SJCRH30 (cell line): ENCODE measurements around the gene CLCN6. TPM values are rescaled to one million over a fixed set of nuclear protein-coding genes. Genes with fewer than 3 reads are reported as not detected.
A peak's percentile ranks its signal among the peaks of the same experiment; 100 is the strongest.

ENCODE experiments used
- DNase-seq, 2 experiments: peaks; one replicate each; pipeline ENCODE4 v3.0.0-alpha.2; 2015 to 2020
- H3K27ac ChIP-seq: fragments of 250-450 bp; sonication (Bioruptor Pico); 2 replicates; pipeline ENCODE4 v1.5.1; 2020; ENCODE audit warnings: mild to moderate bottlenecking, moderate library complexity
- H3K27me3 ChIP-seq: fragments of 250-450 bp; sonication (Bioruptor Pico); 2 replicates; pipeline ENCODE4 v1.5.1; 2020; ENCODE audit warnings: mild to moderate bottlenecking, moderate library complexity
- H3K36me3 ChIP-seq: fragments of 250-450 bp; sonication (Bioruptor Pico); 2 replicates; pipeline ENCODE4 v1.5.1; 2020; ENCODE audit warnings: mild to moderate bottlenecking, moderate library complexity
- H3K4me1 ChIP-seq: fragments of 250-450 bp; sonication (Bioruptor Pico); 2 replicates; pipeline ENCODE4 v1.5.1; 2020; ENCODE audit warnings: mild to moderate bottlenecking, moderate library complexity
- H3K4me3 ChIP-seq: fragments of 250-450 bp; sonication (Bioruptor Pico); 2 replicates; pipeline ENCODE4 v1.5.1; 2020; ENCODE audit warnings: mild to moderate bottlenecking, moderate library complexity
- H3K9me3 ChIP-seq: fragments of 250-450 bp; sonication (Bioruptor Pico); replicated peaks from 2 replicates; pipeline ENCODE4 v1.5.1; 2020; ENCODE audit warnings: mild to moderate bottlenecking, moderate library complexity
- total RNA-seq: library from RNA; depleted of rRNA; stranded (reverse); fragments of >200 nt; shearing (Covaris generic); gene quantifications from 2 replicates; pipeline ENCODE4 v1.2.3, GENCODE V29; 2014

The CLCN6 gene
- total RNA-seq, 1 experiment from 2014 or later: 14.2 TPM

DNA sequence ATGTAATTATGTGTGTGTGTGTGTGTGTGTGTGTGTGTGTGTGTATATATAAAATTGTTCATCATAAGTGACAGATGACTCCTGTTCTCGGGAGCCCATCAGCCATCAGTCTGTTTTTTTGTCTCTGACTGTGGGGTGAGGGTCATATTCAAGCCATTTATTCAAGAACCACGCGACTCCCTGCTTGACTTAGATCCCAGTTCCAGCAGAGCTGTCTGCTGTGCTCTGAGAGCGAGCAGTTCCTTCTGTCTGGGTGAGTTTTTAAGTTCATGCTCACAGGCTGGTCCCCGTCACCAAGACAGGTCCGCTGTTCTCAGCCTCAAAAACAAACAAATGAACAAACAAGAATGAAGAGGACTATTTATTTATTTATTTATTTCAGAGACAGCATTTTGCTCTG, 71.1 kb downstream of the CLCN6 start:
- Histone ChIP-seq H3K9me3 (no peaks in the 10 kb centered on the region), H3K4me1 (peaks cover 10% of the 10 kb centered on the region), H3K4me3 (no peak overlapping the region), H3K27ac (no peak overlapping the region), H3K27me3 (peaks cover 10% of the 10 kb centered on the region; the same call in 1 of the 2 replicates), H3K36me3 (no peaks in the 10 kb centered on the region)
- DNase-seq: no peak

- Histone ChIP-seq H3K36me3 (no peaks in the 10 kb centered on the region), H3K4me3 (no peak overlapping the region), H3K9me3 (no peaks in the 10 kb centered on the region), H3K4me1 (peaks cover 16% of the 10 kb centered on the region), H3K27me3 (0 out of 2 replicates have a peak, but pooled peaks cover 7% of the 10 kb centered on the region), H3K27ac (no peak overlapping the region)
- no peak for DNase-seq
Observed at GRCh38 chr1:11878081-11878890, 72.3 kb downstream of the CLCN6 start.

- Histone ChIP-seq H3K9me3 (no peaks in the 10 kb centered on the region), H3K27ac (no peak overlapping the region), H3K36me3 (no peaks in the 10 kb centered on the region), H3K4me3 (no peak overlapping the region), H3K27me3 (0 out of 2 replicates have a peak, but pooled peaks cover 3% of the 10 kb centered on the region), H3K4me1 (peaks cover 16% of the 10 kb centered on the region)
- DNase-seq: no peak
Observed at GRCh38 chr1:11878891-11879190, 72.8 kb downstream of the CLCN6 start.

GRCh38 chr1:11879311-11880180, 73.6 kb downstream of the CLCN6 start:
- Histone ChIP-seq H3K27me3 (0 out of 2 replicates have a peak, but pooled peaks cover 1% of the 10 kb centered on the region), H3K4me1 (peaks cover 16% of the 10 kb centered on the region), H3K27ac (no peak overlapping the region)

GRCh38 chr1:11880181-11880575, 74.2 kb downstream of the CLCN6 start:
- Histone ChIP-seq H3K36me3 (no peaks in the 10 kb centered on the region), H3K27me3 (no peaks in the 10 kb centered on the region), H3K9me3 (no peaks in the 10 kb centered on the region), H3K4me3 (no peak overlapping the region), H3K4me1 (peaks cover 16% of the 10 kb centered on the region), H3K27ac (no peak overlapping the region)
- no peak for DNase-seq

More at GRCh38 chr1:11879311-11880180, 73.6 kb downstream of the CLCN6 start:
- H3K9me3 ChIP-seq: no peaks in the 10 kb centered on the region
- H3K4me3 ChIP-seq: no peak overlapping the region
- H3K36me3 ChIP-seq: no peaks in the 10 kb centered on the region
- no peak for DNase-seq

DNA sequence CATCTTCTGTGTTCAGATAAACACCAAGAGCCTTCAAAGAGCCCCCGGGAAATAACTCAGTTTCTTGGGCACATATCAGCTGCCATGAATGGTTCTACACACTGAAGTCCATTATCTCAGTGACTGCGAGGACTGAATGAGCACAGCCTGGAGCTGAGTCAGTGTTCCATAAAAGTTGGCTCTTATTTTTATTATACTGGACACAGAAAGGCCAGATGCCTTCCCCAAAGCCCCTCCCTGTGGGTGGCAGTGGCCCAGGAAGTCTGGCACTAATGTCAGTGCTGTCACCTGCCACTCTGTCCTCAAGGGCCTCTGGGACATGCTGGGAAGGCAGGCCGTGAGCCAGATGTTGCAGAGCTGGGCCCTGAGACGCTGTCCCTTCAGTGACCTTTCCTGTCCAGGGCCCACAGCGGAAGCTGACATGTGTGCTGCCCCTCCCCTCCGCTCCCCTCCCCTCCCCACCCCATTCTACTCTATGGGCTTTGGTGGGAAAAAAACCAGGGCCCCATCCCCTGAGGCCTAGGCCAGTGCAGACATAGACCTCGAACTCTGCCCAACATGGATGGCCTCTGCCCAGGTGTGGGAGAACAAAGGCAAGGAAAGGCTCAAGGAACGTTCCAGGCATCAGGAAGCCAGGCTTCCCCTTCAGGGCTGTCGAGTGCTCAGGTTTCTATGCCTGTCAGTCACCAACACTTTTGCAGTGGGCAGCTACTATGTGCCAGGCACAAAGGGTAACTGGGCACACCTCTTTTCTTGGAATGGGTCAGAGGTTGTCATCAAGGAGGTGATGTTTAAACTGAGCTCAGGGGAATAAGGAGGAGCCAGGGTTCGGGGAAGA, 75.1 kb downstream of the CLCN6 start:
- Histone ChIP-seq H3K4me1 (peaks cover 16% of the 10 kb centered on the region), H3K36me3 (no peaks in the 10 kb centered on the region), H3K9me3 (no peaks in the 10 kb centered on the region), H3K4me3 (no peak overlapping the region), H3K27me3 (no peaks in the 10 kb centered on the region), H3K27ac (no peak overlapping the region)
- DNase-seq: peak; percentile 32 to 56

DNA sequence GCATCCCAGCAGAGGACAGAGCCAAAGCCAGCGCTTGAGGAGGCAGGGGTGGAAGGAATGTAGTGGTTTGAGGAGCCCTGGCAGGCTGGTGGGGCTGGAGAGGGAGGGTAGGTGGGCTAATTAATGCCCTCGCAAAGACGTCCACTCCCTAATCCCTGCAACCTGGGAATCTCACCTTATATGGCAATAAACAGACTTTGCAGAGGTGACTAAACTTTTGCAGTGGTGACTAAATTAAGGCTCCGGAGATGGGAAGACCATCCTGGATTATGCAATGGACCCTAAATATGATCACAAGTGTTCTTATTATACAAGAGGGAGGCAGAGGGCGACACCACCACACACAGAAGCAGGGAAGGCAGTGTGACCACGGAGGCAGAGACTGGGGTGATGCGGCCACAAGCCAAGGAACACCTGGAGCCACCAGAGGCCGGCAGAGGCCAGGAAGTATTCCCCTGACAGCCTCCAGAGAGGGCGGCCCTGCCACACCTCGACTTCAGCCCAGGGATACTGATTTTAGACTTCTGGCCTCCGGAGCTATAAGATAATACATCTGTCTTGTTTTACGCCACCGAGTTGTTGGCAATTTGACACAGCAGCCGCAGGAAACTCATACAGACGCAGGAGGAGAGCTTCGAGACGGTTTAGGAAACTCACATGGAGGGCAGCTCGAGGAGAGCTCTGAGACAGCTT, 75.9 kb downstream of the CLCN6 start:
- Histone ChIP-seq H3K27ac (no peak overlapping the region), H3K36me3 (no peaks in the 10 kb centered on the region), H3K9me3 (no peaks in the 10 kb centered on the region), H3K27me3 (no peaks in the 10 kb centered on the region), H3K4me3 (no peak overlapping the region), H3K4me1 (peaks cover 16% of the 10 kb centered on the region)
- no peak for DNase-seq

DNA sequence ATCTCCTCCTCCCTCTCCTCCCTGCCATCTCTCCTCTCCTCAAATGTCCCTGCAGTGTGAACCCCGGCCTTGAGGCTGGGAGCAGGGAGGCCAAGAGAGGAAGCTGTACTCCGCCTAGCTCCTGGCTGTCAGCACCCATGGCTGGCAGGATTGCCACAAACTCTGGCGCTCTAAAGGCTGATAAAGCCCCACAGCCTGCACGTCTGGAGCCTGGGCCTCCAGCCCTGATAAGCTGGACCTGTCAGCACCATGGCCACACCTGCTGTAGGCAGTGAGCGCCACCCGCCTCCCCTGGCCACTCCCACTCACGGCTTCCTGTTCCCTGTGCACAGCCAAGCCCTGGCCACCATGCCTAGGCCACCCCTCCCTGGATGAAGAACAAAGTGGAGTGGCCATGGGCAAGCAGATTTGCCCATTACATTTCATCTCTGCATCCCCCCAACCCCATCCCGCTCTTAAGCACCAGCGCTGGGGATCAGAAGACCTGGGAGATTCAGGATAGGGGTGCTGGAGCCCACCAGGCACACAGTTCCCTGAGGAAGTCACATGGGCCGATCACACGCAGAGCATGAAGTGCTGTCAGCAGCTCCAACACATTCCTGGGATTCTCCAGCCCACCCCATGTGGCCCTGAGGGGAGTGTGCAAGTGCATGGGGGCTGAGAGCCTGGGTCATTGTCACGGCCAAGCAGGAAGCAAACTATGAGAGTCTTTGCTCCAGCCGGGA, 77.0 kb downstream of the CLCN6 start:
- Histone ChIP-seq H3K27ac (no peak overlapping the region), H3K4me1 (peaks cover 16% of the 10 kb centered on the region), H3K9me3 (no peaks in the 10 kb centered on the region), H3K4me3 (no peak overlapping the region), H3K27me3 (no peaks in the 10 kb centered on the region), H3K36me3 (no peaks in the 10 kb centered on the region)
- peak; percentile 69 for DNase-seq

DNA sequence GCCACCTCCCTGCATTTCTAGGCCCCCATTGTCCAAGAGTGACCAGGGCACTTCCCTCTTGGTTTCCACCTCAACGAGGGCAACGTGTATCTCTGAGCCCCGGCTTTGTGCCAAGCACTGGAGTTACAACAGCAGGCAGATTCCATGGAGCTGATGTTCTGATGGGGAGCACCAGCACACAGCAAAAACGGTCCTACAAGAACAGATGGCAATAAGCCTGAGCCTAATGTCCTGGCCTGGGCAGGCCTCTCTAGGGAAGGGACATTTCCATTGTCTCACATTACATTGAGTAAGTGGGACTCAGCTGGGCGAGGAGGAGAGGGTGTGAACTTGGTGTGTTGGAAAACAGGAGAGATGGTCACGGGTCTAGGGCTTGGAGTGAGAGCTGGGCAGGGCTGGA, 79.9 kb downstream of the CLCN6 start:
- Histone ChIP-seq H3K4me1 (peaks cover 11% of the 10 kb centered on the region), H3K27ac (no peak overlapping the region), H3K36me3 (no peaks in the 10 kb centered on the region), H3K9me3 (no peaks in the 10 kb centered on the region), H3K4me3 (no peak overlapping the region), H3K27me3 (no peaks in the 10 kb centered on the region; the same call in 1 of the 2 replicates)
- no peak for DNase-seq

DNA sequence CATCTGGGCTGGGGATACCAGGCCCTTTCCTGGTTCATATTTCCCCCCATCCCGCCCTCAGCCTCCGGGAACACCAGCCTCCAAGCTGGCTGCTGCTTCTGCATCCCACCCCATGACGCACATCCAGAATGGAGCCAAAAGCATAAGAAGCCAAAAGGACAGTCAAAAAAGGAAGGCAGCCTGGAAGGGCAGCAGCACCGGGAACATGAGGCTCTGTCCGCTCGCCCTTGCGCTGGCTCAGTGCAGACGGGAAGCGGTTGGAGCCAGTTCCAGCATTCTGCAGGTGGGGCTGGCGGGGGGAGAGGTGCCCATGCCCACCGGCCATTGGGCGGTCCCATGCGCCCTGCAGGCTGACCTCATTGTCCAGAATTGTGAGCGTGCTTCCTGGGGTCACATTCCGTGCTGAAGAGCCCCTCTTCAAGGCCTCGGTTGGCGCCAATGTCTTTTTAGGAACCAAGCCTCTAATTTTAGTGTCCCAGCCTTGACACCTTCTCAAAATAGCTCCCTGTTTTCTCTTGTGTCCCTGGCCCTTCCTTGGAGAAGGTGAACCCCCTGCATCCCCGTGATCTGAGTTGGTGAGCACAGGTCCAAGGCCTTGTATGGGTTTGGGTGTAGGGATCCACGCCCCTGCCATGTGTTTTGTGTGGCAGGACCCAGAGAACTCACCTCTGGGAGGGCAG, 81.1 kb downstream of the CLCN6 start:
- Histone ChIP-seq H3K4me3 (no peak overlapping the region), H3K4me1 (peaks cover 5% of the 10 kb centered on the region; the same call in 1 of the 2 replicates), H3K36me3 (no peaks in the 10 kb centered on the region), H3K9me3 (no peaks in the 10 kb centered on the region), H3K27ac (no peak overlapping the region), H3K27me3 (no peaks in the 10 kb centered on the region; the same call in 1 of the 2 replicates)
- DNase-seq: no peak

- no peaks in the 10 kb centered on the region for H3K36me3 ChIP-seq
- peaks cover 5% of the 10 kb centered on the region; the same call in 1 of the 2 replicates for H3K4me1 ChIP-seq
- no peaks in the 10 kb centered on the region for H3K9me3 ChIP-seq
- DNase-seq: no peak
- no peak overlapping the region for H3K27ac ChIP-seq
- H3K4me3 ChIP-seq: no peak overlapping the region
- H3K27me3 ChIP-seq: no peaks in the 10 kb centered on the region; the same call in 1 of the 2 replicates
Observed at GRCh38 chr1:11887666-11888007, 81.6 kb downstream of the CLCN6 start.

DNA sequence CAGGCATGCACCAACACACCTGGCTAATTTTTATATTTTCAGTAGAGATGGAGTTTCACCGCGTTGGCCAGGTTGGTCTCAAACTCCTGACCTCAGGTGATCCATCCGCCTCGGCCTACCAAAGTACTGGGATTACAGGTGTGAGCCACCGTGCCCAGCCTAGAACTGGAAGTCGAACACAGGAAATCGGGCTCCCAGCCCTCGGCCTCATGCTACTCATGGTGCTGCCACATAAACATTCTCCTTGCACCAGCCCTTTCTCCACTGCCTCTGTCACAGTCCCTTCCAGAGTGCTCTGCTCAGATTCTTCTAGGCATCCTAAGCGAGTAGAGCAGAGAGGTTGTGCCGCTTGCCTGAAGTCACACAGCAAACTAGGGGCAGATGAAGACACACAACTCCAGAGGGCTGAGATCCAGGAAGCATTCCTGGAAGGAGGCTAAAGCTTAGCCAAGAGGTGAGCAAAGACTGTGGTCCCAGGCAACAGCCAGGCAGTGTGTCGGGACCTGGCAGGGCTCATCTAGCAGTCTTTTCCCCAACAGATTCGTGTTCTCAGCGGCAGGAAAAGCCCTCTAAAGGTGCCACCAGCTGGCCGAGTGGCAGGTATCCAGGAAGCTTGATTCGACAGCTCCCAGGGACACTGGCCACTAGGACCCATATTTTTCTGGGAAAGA, 82.3 kb downstream of the CLCN6 start:
- Histone ChIP-seq H3K4me1 (no peaks in the 10 kb centered on the region; the same call in 1 of the 2 replicates), H3K36me3 (no peaks in the 10 kb centered on the region), H3K4me3 (no peak overlapping the region), H3K27ac (no peak overlapping the region), H3K27me3 (no peaks in the 10 kb centered on the region; the same call in 1 of the 2 replicates), H3K9me3 (no peaks in the 10 kb centered on the region)
- no peak for DNase-seq

DNA sequence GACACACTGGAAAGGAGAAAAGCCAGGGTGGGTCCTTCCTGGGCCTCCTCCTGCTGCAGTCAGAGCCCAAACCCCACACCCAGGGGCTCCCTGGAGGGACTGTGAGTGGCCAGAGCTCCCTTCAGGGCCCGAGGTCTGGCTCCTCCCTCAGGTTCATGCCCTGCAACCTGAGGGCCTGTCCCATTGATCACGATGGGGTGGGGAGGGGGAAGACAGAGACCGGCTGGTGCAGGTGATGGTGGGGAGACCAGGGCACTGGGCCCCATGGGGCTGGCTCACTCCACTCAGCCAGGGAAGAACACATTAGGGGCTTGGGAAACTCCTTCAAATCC, 82.9 kb downstream of the CLCN6 start:
- H3K36me3 ChIP-seq: no peaks in the 10 kb centered on the region
- no peak overlapping the region for H3K27ac ChIP-seq
- no peak overlapping the region for H3K4me3 ChIP-seq
- H3K9me3 ChIP-seq: no peaks in the 10 kb centered on the region
- DNase-seq: no peak
- H3K27me3 ChIP-seq: no peaks in the 10 kb centered on the region; the same call in 1 of the 2 replicates
- H3K4me1 ChIP-seq: no peaks in the 10 kb centered on the region
